Peyer's patch (tissue), 4 donors: ENCODE data around the gene IFI27. TPM values are rescaled to one million over a fixed set of nuclear protein-coding genes. Genes with fewer than 3 reads are reported as not detected.

Experiments
- DNase-seq, 3 donors: peaks; one replicate each; pipeline ENCODE4 v3.0.0-alpha.2; 2017 to 2019
- H3K27ac ChIP-seq, 4 donors: fragments of 200-600 bp; sonication (generic); one replicate each; pipeline ENCODE4 v1.5.1; 2016 to 2019
- H3K27me3 ChIP-seq, 2 donors: fragments of 200-600 bp; sonication (generic); one replicate each; pipeline ENCODE4 v1.5.1; 2019
- H3K36me3 ChIP-seq, 3 donors: fragments of 200-600 bp; sonication (generic); one replicate each; pipeline ENCODE4 v1.5.1; 2016 to 2019
- H3K4me1 ChIP-seq, 4 donors: fragments of 200-600 bp; sonication (generic); one replicate each; pipeline ENCODE4 v1.5.1; 2016 to 2019
- H3K4me3 ChIP-seq, 4 donors: fragments of 200-600 bp; sonication (generic); 1 replicate in 3 of 4; 2 replicates in 1 of 4; pipeline ENCODE4 v1.5.1; 2016 to 2019; ENCODE audit warnings: mild to moderate bottlenecking in 1 of 4
- H3K9me3 ChIP-seq, 4 donors: fragments of 200-600 bp; sonication (generic); one replicate each; pipeline ENCODE4 v1.5.1; 2016 to 2019; ENCODE audit warnings: mild to moderate bottlenecking in 1 of 4
- CTCF ChIP-seq, 6 experiments: fragments of 450-650 bp in 4 of 6; fragments of 200-600 bp in 2 of 6; sonication (generic) in 1 of 6; IDR thresholded peaks; one replicate each; pipeline ENCODE4 v1.5.1; 2017 to 2019; ENCODE audit warnings: antibody characterized with exemption in 6 of 6, mild to moderate bottlenecking in 3 of 6, moderate library complexity in 1 of 6
- POLR2A ChIP-seq, 2 donors: fragments of 450-650 bp; IDR thresholded peaks; one replicate each; pipeline ENCODE4 v1.5.1; 2017; ENCODE audit warnings: antibody characterized with exemption in 2 of 2, mild to moderate bottlenecking in 2 of 2, moderate library complexity in 2 of 2
- total RNA-seq, 4 donors: library from RNA; depleted of rRNA; stranded (reverse); fragments of >200 nt; gene quantifications; one replicate each; pipeline ENCODE4 v1.1.0, GENCODE V29; 2016

Gene IFI27
- total RNA-seq, 4 donors from 2014 or later = 163 to 668 (median 294) TPM

GRCh38 chr14:94125659-94126418 is 15.3 kb downstream of the IFI27 start:
- Histone ChIP-seq H3K27me3 (no peaks in the 10 kb centered on the region), H3K36me3 (no peaks in the 10 kb centered on the region), H3K9me3 (no peaks in the 10 kb centered on the region), H3K4me3 (no peak overlapping the region), H3K27ac (no peak overlapping the region), H3K4me1 (peaks cover 0 to 14% (median 3%) of the 10 kb centered on the region in 4 donors)
- DNase-seq = peak in 2 of 3 donors; percentile 10 to 15
- TF ChIP-seq CTCF (IDR thresholded peaks at IDR 0.05) (no peak), POLR2A (IDR thresholded peaks at IDR 0.05) (no peak)

GRCh38 chr14:94126419-94126677 is 15.8 kb downstream of the IFI27 start:
- Histone ChIP-seq H3K4me1 (peaks cover 0 to 14% (median 3%) of the 10 kb centered on the region in 4 donors), H3K27ac (no peak overlapping the region), H3K27me3 (no peaks in the 10 kb centered on the region), H3K36me3 (no peaks in the 10 kb centered on the region), H3K4me3 (no peak overlapping the region), H3K9me3 (no peaks in the 10 kb centered on the region)
- TF ChIP-seq POLR2A (IDR thresholded peaks at IDR 0.05) = no peak
- no peak for TF ChIP-seq CTCF (IDR thresholded peaks at IDR 0.05)
- DNase-seq = peak in 1 of 3 donors; percentile 29

GRCh38 chr14:94126800-94127199 is 16.3 kb downstream of the IFI27 start:
- TF ChIP-seq POLR2A (IDR thresholded peaks at IDR 0.05) (no peak), CTCF (IDR thresholded peaks at IDR 0.05) (no peak)
- Histone ChIP-seq H3K4me1 (peaks cover 0 to 14% (median 3%) of the 10 kb centered on the region in 4 donors), H3K27me3 (no peaks in the 10 kb centered on the region), H3K36me3 (no peaks in the 10 kb centered on the region), H3K4me3 (no peak overlapping the region), H3K9me3 (no peaks in the 10 kb centered on the region), H3K27ac (no peak overlapping the region)
- no peak for DNase-seq

- Histone ChIP-seq H3K4me1 (peaks cover 0 to 14% (median 3%) of the 10 kb centered on the region in 4 donors), H3K27me3 (no peaks in the 10 kb centered on the region), H3K27ac (no peak overlapping the region), H3K4me3 (no peak overlapping the region), H3K36me3 (no peaks in the 10 kb centered on the region), H3K9me3 (no peaks in the 10 kb centered on the region)
- TF ChIP-seq CTCF (IDR thresholded peaks at IDR 0.05) (no peak), POLR2A (IDR thresholded peaks at IDR 0.05) (no peak)
- DNase-seq = peak in 1 of 3 donors; percentile 22
Measured at GRCh38 chr14:94127330-94127729, 16.8 kb downstream of the IFI27 start.

GRCh38 chr14:94128216-94128839 is 17.8 kb downstream of the IFI27 start:
- Histone ChIP-seq H3K9me3 (no peaks in the 10 kb centered on the region), H3K4me3 (no peak overlapping the region), H3K36me3 (no peaks in the 10 kb centered on the region), H3K4me1 (peaks cover 0 to 14% (median 3%) of the 10 kb centered on the region in 4 donors), H3K27ac (peak overlapping the region in 1 of 4 donors; percentile 74), H3K27me3 (no peaks in the 10 kb centered on the region)
- no peak for TF ChIP-seq POLR2A (IDR thresholded peaks at IDR 0.05)
- TF ChIP-seq CTCF (IDR thresholded peaks at IDR 0.05) = no peak
- DNase-seq = no peak
